ENCODE measurements around the gene STK32B.

DNA sequence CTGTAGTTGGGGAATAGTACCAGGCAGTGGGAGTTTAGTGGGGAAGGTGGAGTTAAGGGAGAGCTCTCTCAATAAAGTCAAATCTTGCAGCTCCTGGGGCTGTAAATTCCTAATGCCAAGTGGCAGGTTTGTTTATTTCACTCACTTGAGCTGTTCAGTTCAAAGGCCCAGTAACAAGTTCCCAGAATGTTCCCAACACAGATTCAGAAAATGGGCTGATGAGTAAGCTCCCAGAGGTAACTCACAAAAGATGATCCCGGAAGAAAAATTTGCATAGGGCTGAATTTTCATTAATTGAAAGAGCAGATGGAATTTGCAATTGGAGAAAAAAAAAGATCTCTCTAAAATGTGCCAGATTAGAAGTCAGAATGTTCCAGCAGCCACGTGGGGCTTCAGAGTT lies 370.9 kb downstream of the STK32B start:
- no peak for TF ChIP-seq POLR2AphosphoS5 (IDR thresholded peaks at IDR 0.05)
- TF ChIP-seq, protein P1, sequence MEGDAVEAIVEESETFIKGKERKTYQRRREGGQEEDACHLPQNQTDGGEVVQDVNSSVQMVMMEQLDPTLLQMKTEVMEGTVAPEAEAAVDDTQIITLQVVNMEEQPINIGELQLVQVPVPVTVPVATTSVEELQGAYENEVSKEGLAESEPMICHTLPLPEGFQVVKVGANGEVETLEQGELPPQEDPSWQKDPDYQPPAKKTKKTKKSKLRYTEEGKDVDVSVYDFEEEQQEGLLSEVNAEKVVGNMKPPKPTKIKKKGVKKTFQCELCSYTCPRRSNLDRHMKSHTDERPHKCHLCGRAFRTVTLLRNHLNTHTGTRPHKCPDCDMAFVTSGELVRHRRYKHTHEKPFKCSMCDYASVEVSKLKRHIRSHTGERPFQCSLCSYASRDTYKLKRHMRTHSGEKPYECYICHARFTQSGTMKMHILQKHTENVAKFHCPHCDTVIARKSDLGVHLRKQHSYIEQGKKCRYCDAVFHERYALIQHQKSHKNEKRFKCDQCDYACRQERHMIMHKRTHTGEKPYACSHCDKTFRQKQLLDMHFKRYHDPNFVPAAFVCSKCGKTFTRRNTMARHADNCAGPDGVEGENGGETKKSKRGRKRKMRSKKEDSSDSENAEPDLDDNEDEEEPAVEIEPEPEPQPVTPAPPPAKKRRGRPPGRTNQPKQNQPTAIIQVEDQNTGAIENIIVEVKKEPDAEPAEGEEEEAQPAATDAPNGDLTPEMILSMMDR (IDR thresholded peaks at IDR 0.05), result no peak
